Stimulated activated CD4-positive, alpha-beta T cell treated with anti-CD3 and anti-CD28 coated beads, Interleukin-4, amount 100 ng/mL, for 4 hours (primary cell): ENCODE data around the gene AP3D1.

Experiments
- DNase-seq, 2 experiments: peaks; one replicate each; pipeline ENCODE4 v3.0.0-alpha.2; 2020

The AP3D1 gene

DNA sequence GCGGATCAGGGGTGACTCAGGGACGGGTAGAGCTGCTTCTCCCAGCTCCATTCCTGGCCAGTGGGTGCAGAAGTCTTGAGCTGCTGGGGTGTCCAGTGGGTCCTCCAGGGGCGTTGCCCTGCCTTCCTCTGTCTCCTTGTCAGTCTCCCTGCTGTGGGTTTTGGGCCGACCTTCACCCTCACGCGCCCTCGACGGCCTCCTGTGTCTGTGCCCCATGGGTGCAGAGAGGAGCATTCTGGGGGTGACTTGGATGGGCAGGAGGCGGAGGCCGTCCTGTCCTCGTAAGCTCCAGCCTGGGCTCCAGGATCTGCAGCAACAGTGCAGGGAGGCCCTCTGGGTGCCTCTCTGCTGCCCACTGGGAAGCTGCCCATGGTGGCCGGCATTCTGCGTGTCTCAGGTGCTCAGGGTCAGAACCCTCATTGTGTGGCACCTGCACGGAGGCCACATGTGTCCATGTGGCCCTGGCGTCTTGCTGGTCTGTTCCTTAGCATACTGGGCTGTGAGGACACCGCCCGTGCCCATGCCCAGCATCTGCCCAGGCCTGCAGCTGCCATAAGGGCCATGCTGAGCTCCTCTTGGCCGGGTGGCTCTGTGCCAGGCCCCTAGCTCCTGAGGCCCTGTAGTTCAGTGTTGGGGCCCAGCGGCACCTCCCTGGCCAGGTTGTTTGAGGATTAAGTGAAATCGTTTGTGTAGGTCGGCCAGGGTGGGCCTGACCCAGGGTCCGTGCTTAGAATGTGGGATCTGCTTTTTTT lies 29.7 kb upstream of the AP3D1 start:
- no peak for DNase-seq

DNA sequence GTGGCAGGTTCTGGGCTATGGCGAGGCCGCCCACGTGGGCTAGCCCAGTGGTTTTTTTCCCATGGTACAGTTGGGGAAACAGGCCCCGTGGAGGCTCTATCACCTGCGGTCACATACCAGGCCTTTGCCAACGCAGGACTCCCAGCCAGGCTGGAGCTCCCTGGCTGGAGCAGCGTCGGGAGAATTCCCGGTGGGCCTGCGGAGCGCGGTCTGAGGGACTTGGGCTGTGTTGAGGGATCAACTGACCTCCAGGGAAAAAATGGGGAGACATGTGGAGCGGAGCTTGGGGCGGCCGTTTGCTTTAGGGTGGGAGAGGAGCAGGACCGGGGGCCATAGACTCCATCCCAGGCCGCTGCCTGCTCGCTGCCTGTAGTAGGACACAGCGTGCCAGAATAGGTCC lies 28.7 kb upstream of the AP3D1 start:
- no peak for DNase-seq

DNA sequence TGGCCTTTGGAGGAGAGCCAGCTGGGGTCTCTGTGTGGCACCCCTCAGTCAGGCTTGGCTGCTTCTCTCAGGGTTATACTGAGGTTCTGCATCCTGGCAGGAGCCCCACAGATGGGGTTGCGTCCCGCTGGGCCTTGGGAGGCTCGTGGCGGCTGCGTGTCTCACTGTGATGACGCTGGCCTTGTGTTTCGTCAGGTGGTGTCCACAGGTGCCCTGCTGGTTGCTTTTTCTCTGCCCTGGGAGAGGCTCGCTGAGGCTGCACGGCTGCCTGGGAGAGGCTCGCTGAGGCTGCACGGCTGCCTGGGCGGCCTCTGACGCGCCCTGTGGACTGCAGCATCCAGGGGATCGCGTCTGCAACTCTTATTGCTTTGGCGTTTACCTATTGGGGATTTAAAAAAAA lies 27.7 kb upstream of the AP3D1 start:
- DNase-seq: no peak

DNA sequence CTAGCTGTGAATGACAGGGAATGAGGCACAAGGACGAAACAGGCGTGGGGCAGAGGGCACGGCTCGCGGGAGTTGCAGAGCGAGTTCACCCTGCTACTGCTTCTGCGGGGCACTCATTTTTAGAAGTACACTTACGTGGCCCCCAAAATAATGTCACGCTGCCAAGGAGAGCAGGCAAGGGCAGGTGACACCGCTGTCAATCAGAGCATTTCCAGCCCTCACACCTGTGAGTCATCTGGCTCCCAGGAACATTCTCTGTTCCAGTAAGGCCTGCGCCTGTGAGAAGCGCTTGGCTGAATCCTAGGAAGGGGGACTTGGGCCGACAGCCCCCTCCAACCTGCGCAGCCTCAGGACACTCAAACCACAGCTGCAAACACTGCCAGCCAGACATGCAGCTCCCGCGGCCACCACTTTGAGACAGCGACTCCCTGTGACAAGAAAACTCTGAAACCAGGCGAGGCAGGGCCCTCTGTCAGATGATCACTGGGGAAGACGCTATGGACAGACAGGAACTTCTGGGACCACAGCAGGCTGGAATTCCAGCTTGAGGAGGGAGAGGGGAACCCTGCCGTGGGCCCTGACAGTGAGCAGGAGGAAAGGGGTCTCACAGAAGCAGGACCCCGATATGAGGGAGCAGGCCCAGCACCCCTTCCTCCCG lies 25.1 kb upstream of the AP3D1 start:
- no peak for DNase-seq

DNA sequence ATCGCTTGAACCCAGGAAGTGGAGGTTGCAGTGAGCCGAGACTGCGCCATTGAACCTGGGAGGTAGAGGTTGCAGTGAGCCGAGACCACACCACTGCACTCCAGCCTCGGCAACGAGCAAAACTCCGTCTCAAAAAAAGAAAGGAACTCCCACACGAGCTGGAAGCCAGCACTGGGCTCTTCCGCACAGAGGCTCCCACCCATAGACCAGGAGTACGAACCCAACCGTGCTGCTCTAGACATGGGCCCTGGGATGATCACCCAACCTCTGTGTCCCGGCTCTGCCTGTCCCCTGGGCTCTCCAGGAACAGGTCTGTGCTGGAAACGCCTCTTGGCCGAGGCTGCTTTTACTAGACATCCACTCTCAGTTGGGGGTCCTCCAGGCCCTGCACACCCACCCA lies 24.4 kb upstream of the AP3D1 start:
- no peak for DNase-seq

DNA sequence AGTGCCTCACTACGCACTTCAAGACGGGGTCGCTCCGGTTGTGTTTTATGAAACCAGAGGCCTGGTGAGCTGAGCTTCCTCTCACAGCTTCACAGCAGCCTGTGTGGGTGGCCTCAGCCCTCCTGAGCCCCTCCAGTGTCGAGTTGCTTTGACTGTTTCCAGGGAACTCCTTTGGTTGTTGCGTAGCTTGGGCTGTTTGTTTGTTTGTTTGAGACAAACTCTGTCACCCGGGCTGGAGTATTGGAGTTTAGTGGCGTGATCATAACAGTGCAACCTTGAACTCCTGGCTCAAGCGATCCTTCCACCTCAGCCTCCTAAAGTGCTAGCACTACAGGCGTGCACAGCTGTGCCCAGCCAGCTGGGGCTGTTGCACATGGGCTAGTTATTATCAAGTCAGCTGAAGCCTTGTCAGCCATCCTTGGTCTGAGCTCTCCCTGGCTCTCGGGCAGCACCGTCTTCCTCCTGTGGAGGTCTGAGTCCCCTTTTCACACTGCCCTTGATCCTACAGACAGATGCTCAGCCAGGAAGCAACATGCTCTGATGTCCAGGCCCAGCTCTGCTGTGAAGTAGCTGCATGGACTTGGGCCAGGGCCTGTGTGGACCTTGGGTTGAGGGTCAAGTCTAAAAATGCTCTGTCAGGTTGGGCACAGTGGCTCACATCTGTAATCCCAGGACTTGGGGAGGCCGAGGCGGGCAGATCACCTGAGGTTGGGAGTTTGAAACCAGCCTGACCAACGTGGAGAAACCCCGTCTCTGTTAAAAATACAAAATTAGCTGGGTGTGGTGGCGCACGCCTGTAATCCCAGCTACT lies 22.6 kb upstream of the AP3D1 start:
- no peak for DNase-seq

DNA sequence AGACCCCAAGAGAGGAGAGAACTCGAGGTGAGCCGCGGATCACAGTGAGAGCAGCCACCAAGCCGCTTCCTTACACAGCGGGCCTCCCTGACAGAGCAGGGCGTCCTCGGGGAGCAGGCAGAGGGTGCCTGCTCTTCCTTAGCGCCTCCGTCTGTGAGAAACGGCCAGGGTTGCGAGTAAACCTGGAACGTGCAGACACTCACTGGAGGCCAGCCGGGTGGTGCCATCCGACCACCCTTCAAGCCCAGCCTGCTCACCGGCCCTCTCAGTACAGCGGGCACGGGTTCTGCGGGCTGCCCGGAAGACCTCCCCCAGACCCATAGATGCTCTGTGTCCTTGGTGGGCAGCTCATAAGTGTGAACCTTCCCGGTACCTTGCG lies 22.0 kb upstream of the AP3D1 start:
- DNase-seq: no peak

DNA sequence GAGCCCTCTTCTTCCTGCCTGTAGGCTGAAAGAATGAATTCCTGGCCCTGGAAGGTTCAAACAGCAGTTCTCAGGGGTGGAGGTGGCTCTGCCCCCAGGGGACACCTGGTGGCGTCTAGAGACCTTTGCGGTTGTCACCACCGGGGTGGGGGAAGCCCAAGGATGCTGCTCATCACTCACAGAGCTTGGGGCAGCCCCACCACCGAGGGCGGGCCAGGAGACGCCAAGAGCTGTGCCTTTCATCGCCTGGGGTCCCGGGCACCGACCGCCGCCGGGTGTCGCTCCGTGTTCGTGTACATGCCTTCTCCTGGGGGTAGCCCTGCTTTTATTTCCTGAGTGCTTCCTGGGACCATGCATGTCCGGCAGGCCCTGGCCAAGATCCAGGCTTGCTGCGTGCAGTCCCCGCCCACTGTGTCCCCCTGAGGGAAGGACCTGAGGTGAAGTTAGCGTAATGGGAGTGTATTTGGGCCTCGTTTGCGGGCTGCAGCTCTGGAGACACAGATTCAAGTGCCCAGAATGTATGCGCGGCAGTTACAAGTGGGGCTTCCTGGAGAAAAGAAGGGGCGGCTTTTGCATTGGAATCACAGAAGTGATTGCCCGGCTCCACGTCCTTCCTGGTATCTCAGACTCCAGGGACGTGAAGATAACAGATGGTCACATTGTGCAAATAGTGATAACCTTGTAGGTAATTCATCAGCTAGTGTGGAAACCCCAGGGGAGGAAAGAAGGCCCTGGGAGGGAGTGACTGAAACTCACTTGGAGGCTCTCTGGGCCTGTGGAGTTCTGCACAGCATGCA lies 20.2 kb upstream of the AP3D1 start:
- DNase-seq: peak; percentile 73 to 84

DNA sequence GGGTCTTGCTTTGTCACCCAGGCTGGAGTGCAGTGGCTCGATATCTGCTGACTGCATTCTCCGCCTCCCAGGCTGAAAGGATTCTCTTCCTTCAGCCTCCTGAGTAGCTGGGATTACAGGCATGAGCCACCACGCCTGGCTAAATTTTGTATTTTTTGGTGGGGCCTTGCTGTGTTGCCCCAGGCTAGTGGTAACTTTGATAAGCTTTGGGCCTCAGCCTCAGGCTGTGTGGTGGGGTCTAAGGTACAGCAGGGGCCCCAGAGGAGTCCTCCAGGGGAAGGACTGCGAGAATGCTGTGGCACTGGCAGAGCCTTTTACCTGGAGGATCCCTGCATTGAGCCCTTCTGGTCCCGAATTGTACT lies 19.6 kb upstream of the AP3D1 start:
- no peak for DNase-seq

DNA sequence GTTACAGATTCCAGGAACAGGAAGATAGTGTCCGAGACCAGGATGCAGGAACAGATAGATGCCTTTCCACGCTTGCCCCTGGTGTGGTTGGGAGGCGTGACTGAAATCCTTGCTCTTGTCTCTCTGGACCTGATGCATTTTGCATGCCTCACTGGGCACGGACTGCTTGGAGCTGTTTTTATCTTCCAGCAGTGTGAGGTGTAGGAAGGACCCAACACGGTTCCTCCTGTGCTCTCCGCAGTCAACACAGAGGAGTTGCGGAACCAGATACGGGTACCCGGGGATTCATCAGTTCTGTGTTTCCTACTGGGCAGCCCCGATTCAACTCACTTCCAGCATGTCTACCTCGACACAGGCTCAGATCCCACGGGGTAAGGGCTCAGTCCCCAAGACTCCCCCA lies 18.9 kb upstream of the AP3D1 start:
- DNase-seq: no peak

DNA sequence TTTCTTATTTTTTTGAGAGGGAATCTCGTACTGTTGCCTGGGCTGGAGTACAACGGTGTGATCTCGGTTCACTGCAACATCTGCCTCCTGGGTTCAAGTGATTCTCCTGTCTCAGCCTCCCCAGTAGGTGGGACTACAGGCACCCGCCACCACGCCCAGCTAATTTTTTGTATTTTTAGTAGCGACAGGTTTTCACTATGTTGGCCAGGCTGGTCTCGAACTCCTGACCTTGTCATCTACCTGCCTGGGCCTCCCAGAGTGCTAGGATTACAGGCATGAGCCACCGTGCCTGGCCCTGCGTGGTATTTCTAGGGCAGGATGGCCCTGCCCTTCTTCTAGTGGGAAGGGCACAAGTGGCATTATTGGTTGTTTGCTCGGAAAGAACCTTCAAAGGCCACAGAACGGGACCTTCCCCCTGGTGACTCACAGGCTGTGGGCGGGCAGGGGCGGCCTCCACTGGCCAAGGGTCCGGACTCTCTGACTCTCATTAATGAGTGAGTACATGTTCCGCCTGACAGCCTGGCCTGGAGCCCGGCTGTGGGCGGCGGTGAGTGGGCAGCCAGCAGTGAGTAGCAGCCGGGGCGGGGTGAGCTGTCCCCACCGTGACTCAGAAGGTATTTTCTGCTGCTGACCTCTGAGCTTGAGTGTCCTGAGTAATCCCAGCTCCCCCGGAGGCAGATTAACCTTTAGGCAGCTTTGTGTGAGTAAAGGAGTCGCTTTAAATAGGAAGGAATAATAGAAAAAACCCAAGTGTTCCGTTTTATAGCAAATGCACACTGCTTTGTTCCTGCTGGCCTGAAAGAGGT lies 17.5 kb upstream of the AP3D1 start:
- DNase-seq: peak; percentile 66 to 78

DNA sequence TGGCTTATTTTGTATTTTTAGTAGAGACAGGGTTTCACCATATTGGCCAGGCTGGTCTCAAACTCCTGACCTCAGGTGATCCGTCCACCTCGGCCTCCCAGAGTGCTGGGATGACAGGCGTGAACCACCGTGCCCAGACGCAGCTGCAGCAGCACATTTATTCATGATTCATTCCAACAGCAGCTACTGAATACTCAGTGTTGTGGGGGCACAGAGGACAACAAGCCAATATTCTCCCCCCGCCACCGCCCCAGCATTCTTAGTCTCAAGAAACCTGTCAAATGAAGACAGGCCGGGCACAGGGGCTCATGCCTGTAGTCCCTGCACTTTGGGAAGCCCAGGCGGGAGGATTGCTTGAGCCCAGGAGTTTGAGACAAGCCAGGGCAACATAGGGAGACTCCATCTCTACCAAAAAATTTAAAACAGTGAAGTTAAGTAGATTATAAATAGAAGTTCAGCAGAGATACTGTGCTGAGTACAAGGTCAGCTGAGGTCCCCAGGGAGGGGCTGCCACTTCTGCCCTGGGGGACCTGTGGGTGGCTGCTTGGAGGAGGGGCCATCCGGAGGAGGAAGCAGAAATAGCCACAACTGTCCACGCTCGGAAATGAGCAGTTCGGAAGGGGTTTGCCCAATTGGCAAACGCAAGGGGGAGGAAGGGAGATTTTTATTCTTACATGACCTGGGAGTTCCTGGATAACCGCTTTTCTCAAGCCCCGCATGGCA lies 16.7 kb upstream of the AP3D1 start:
- no peak for DNase-seq

DNA sequence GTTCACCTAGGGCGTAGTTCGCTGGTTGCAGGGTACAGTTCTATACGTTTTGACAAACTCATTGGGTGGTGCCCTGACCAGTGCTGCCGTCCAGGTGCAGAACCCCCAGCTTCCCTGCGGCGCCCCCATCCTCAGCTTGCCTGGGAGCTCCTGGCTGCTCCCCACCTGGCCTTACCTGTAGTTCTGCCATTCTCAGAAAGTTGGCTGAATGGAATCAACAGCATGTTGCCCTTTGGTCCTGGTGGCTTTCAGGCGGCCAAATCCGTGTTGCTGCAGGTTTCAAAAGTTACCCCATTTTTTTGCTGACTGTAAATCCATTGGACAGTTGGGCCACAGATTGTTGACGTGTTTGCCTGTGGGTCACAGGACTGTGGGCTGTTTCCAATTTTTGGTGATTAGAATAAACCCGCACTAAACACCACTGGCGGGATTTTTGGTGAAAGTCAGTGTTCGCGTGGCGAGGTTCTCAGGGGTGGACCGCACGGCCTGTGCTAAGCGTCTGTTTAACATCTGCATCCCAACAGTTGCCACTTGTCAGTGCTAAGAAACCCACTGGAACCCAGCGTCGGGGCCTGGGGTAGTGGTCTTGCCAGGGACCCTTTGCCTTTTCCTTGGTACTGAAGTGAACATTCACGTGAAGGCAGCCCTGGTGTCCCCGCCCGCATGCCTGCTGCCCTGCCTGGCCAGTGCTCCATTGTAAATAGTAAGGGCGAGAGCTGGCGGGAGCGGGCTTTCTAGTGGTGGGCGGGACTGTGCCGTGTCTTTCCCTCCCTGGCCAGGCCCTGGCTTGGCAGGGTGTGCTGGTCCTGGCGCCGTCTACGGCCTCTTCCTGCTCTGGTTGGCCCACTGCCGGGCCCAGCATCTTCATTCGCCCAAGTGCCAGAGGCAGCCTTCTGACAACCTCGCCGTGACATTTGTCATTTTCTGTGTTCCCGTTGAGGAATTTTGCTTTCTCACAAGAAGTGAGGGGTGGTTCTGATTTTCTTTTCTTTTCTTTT lies 15.7 kb upstream of the AP3D1 start:
- DNase-seq: no peak

DNA sequence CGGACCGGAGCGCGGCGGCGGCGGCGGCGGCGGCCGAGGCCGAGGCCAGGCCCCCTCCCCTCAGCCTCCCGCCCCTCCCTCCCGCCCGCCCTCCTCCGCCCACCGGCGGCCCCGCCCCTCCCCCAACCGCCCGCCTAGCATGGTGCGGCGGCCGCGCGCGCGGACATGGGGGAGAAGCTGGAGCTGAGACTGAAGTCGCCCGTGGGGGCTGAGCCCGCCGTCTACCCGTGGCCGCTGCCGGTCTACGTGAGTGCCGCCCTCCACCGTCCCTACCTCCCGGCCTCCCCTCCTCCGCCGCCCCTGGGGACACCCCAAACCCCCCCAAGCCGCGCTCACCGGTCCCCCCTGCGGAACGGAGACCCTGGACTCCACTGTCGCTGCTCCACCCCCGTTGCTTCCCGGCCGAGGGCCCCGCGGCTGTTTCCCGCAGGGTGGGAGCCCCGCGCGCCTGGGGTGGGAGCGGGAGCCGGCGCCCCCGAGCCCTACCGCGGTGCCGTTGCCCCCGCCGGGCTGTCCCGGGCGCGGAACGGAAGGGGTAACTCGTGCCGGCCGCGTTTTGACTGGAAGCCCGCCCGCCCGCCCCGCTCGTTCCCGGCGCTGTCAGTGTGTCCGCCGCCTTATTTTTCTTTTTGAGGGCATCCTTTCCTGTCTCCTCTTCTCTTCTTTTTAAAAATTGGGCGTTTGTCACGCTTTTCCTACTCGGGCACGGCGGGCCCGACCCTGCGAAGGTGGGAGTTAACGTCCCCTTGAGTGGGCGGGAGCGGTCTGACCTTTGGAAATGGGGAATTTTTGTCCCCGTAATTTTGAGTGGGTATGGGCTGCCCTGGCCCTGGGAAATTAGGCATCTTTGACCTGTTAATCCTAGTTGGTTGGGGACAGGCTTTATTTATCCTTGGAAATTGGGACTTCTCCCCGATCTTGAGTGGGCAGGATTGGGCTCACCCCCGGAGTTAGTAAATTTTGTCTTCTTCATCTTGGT lies 12.9 kb upstream of the AP3D1 start:
- DNase-seq: peak; percentile 30 to 46

DNA sequence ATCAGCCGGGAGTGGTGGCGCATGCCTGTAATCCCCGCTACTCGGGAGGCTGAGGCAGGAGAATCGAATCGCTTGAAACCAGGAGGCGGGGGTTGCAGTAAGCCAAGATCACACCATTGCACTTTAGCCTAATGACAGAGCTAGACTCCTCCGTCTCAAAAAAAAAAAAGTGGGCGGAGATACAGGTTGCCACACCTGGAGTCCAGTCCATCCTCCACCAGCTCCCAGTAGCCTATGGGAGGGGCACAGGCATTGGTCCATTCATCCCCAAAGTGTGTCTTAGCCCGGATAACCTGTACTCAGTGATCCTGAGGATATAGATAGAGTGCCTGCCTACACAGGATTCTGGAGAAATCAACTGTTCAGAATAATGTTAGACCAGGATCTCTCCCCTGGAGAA lies 9.0 kb upstream of the AP3D1 start:
- no peak for DNase-seq

DNA sequence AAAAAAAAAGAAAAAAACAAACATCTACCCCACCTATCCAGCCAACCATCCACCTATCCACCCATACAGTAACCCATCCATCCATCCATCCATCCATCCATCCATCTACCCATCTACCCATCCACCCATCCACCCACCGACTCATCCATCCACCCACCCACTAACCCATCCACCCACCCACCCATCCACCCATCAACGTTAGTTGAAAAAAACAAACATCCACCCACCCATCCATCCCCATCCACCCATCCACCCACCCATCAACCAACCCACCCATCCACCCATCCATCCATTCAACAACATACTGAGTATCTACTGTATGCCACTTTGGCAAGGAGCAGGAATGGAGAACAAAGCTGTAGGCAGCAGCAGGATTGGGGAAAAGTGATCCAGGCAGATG lies 6.1 kb upstream of the AP3D1 start:
- no peak for DNase-seq

DNA sequence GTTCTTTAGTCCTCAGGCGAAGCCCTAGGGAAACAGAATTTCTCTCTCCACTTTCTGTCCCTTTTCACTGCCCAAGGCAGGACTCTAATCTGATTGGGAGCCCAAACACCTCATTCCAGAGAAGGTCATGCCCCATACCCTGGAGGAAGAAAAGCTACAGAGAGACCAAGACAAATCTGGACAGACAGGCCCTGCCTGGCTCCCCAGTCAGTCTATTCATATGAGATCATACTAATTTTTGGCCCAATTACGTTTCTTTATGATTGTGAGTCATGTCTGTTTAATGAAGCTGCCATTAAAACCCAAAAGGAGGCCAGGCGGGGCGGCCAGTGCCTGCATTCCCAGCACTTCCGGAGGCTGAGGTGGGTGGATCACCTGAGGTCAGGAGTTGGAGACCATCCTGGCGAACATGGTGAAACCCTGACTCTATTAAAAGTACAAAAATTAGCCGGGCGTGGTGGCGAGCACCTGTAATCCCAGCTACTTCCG lies 3.3 kb upstream of the AP3D1 start:
- no peak for DNase-seq

DNA sequence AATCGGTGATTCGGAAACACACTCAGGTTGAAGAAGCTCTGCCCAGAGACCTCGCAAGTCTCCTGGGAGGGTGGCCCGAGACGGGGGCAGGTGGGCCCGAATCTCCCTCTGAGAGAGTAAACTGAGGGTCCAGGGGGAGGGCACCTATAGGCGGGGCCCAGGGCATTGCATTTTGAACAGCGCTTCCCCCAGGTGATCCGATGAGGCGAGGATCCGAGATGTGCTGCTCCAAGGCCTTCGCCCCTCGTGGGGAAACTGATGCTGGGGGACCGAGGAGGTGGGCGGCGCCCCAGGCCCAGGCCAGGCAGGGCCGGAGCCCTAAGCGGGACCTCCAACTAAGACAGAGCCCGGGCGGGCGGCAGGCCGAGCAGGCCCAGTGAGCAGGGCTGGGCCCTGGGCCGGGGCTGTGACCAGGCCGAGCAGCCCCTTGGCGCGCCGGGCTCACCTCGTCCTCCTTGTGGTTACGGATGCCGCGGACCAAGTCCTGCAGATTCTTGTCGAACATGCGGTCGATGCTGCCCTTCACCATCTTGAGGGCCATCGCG lies 500 bp downstream of the AP3D1 start:
- DNase-seq: peak in 1 of 2 experiments; percentile 21
